ENCODE results near the gene VAV2. TPM values are rescaled to one million over a fixed set of nuclear protein-coding genes. Genes with fewer than 3 reads are reported as not detected.

The VAV2 gene
- total RNA-seq, 1 experiment from 2014 or later: 28.0 TPM

- Histone ChIP-seq H3K4me1 (peaks cover 32% of the 10 kb centered on the region), H3K27ac (no peak overlapping the region)
- DNase-seq: no peak
These were observed 121.2 kb downstream of the VAV2 start for GRCh38 chr9:133870598-133871595.

GRCh38 chr9:133869674-133870405, 122.3 kb downstream of the VAV2 start:
- Histone ChIP-seq H3K27me3 (no peaks in the 10 kb centered on the region), H3K4me1 (peaks cover 24% of the 10 kb centered on the region), H3K27ac (no peak overlapping the region), H3K4me3 (no peak overlapping the region), H3K36me3 (peaks cover 5% of the 10 kb centered on the region), H3K9me3 (replicated peaks) (no peaks in the 10 kb centered on the region)
- no peak for DNase-seq

More at GRCh38 chr9:133870598-133871595, 121.2 kb downstream of the VAV2 start:
- H3K4me3 ChIP-seq: no peak overlapping the region
- H3K9me3 ChIP-seq (replicated peaks): no peaks in the 10 kb centered on the region
- H3K27me3 ChIP-seq: no peaks in the 10 kb centered on the region
- H3K36me3 ChIP-seq: no peaks in the 10 kb centered on the region; the same call in 1 of the 2 replicates

- no peaks in the 10 kb centered on the region for H3K9me3 ChIP-seq (replicated peaks)
- H3K27ac ChIP-seq: no peak overlapping the region
- DNase-seq: no peak
- H3K36me3 ChIP-seq: peaks cover 7% of the 10 kb centered on the region
- no peak overlapping the region for H3K4me3 ChIP-seq
- peaks cover 13% of the 10 kb centered on the region for H3K4me1 ChIP-seq
- H3K27me3 ChIP-seq: no peaks in the 10 kb centered on the region
These were observed 123.9 kb downstream of the VAV2 start for GRCh38 chr9:133868203-133868602.

GRCh38 chr9:133866946-133867345, 125.2 kb downstream of the VAV2 start:
- DNase-seq: no peak
- no peak overlapping the region for H3K27ac ChIP-seq
- H3K9me3 ChIP-seq (replicated peaks): no peaks in the 10 kb centered on the region
- H3K27me3 ChIP-seq: no peaks in the 10 kb centered on the region
- H3K36me3 ChIP-seq: peaks cover 7% of the 10 kb centered on the region
- no peak overlapping the region for H3K4me3 ChIP-seq
- peaks cover 4% of the 10 kb centered on the region; the same call in 1 of the 2 replicates for H3K4me1 ChIP-seq

- H3K27ac ChIP-seq: no peak overlapping the region
These were observed 128.1 kb downstream of the VAV2 start for GRCh38 chr9:133864011-133864410.

GRCh38 chr9:133863257-133863592, 128.9 kb downstream of the VAV2 start:
- Histone ChIP-seq H3K36me3 (peaks cover 7% of the 10 kb centered on the region), H3K4me1 (peaks cover 4% of the 10 kb centered on the region; the same call in 1 of the 2 replicates), H3K27me3 (no peaks in the 10 kb centered on the region), H3K27ac (no peak overlapping the region), H3K9me3 (replicated peaks) (no peaks in the 10 kb centered on the region), H3K4me3 (no peak overlapping the region)
- DNase-seq: no peak

More at GRCh38 chr9:133864011-133864410, 128.1 kb downstream of the VAV2 start:
- no peaks in the 10 kb centered on the region for H3K9me3 ChIP-seq (replicated peaks)
- no peak overlapping the region for H3K4me3 ChIP-seq
- H3K27me3 ChIP-seq: no peaks in the 10 kb centered on the region
- H3K36me3 ChIP-seq: peaks cover 7% of the 10 kb centered on the region
- H3K4me1 ChIP-seq: peaks cover 4% of the 10 kb centered on the region; the same call in 1 of the 2 replicates
- DNase-seq: peak; percentile 36 to 42

GRCh38 chr9:133862585-133863256, 129.4 kb downstream of the VAV2 start:
- H3K36me3 ChIP-seq: peaks cover 7% of the 10 kb centered on the region
- no peak overlapping the region for H3K27ac ChIP-seq
- no peak for DNase-seq
- H3K4me3 ChIP-seq: no peak overlapping the region
- no peaks in the 10 kb centered on the region for H3K27me3 ChIP-seq
- H3K9me3 ChIP-seq (replicated peaks): no peaks in the 10 kb centered on the region
- peaks cover 4% of the 10 kb centered on the region; the same call in 1 of the 2 replicates for H3K4me1 ChIP-seq

- no peak overlapping the region for H3K27ac ChIP-seq
- H3K4me3 ChIP-seq: no peak overlapping the region
These were observed 130.4 kb downstream of the VAV2 start for GRCh38 chr9:133861692-133862091.

GRCh38 chr9:133861086-133861485, 131.0 kb downstream of the VAV2 start:
- H3K36me3 ChIP-seq: peaks cover 7% of the 10 kb centered on the region
- H3K4me1 ChIP-seq: peaks cover 4% of the 10 kb centered on the region; the same call in 1 of the 2 replicates
- no peaks in the 10 kb centered on the region for H3K27me3 ChIP-seq
- DNase-seq: no peak
- H3K4me3 ChIP-seq: no peak overlapping the region
- no peak overlapping the region for H3K27ac ChIP-seq
- H3K9me3 ChIP-seq (replicated peaks): no peaks in the 10 kb centered on the region

More at GRCh38 chr9:133861692-133862091, 130.4 kb downstream of the VAV2 start:
- H3K36me3 ChIP-seq: peaks cover 7% of the 10 kb centered on the region
- H3K4me1 ChIP-seq: peaks cover 4% of the 10 kb centered on the region; the same call in 1 of the 2 replicates
- H3K9me3 ChIP-seq (replicated peaks): no peaks in the 10 kb centered on the region
- no peak for DNase-seq
- H3K27me3 ChIP-seq: no peaks in the 10 kb centered on the region

GRCh38 chr9:133858771-133859170, 133.4 kb downstream of the VAV2 start:
- no peaks in the 10 kb centered on the region; the same call in 1 of the 2 replicates for H3K4me1 ChIP-seq
- no peak overlapping the region for H3K4me3 ChIP-seq
- H3K27me3 ChIP-seq: no peaks in the 10 kb centered on the region
- DNase-seq: no peak
- no peaks in the 10 kb centered on the region for H3K36me3 ChIP-seq
- no peak overlapping the region for H3K27ac ChIP-seq
- no peaks in the 10 kb centered on the region for H3K9me3 ChIP-seq (replicated peaks)

- no peaks in the 10 kb centered on the region for H3K4me1 ChIP-seq
- H3K27me3 ChIP-seq: no peaks in the 10 kb centered on the region
- H3K27ac ChIP-seq: no peak overlapping the region
- no peaks in the 10 kb centered on the region for H3K9me3 ChIP-seq (replicated peaks)
- DNase-seq: no peak
- H3K36me3 ChIP-seq: no peaks in the 10 kb centered on the region
- no peak overlapping the region for H3K4me3 ChIP-seq
These were observed 134.5 kb downstream of the VAV2 start for GRCh38 chr9:133857639-133858038.

GRCh38 chr9:133856798-133857197, 135.3 kb downstream of the VAV2 start:
- Histone ChIP-seq H3K9me3 (replicated peaks) (no peaks in the 10 kb centered on the region), H3K4me1 (no peaks in the 10 kb centered on the region), H3K27me3 (no peaks in the 10 kb centered on the region), H3K27ac (no peak overlapping the region), H3K36me3 (no peaks in the 10 kb centered on the region), H3K4me3 (no peak overlapping the region)
- DNase-seq: no peak

- Histone ChIP-seq H3K36me3 (no peaks in the 10 kb centered on the region; the same call in 1 of the 2 replicates), H3K4me3 (no peak overlapping the region), H3K27ac (no peak overlapping the region), H3K27me3 (no peaks in the 10 kb centered on the region), H3K4me1 (no peaks in the 10 kb centered on the region), H3K9me3 (replicated peaks) (no peaks in the 10 kb centered on the region)
- no peak for DNase-seq
These were observed 136.2 kb downstream of the VAV2 start for GRCh38 chr9:133855802-133856521.

- H3K36me3 ChIP-seq: no peaks in the 10 kb centered on the region; the same call in 1 of the 2 replicates
- H3K27me3 ChIP-seq: no peaks in the 10 kb centered on the region
- DNase-seq: no peak
- no peak overlapping the region for H3K4me3 ChIP-seq
- H3K4me1 ChIP-seq: no peaks in the 10 kb centered on the region
- H3K9me3 ChIP-seq (replicated peaks): no peaks in the 10 kb centered on the region
- no peak overlapping the region for H3K27ac ChIP-seq
These were observed 136.8 kb downstream of the VAV2 start for GRCh38 chr9:133855371-133855770.

Data from SJCRH30 (cell line).